GM10847 (cell line): ENCODE data around the gene ALDH1L1.

Source experiments
- POLR2A ChIP-seq: IDR thresholded peaks from 2 replicates; pipeline ENCODE4 v1.6.1; 2011; ENCODE audit not compliant: insufficient read length; ENCODE audit errors: extremely low read depth

ALDH1L1 gene

GRCh38 chr3:126202276-126202675 lies 21.9 kb upstream of the ALDH1L1 start:
- no peak for TF ChIP-seq POLR2A

DNA sequence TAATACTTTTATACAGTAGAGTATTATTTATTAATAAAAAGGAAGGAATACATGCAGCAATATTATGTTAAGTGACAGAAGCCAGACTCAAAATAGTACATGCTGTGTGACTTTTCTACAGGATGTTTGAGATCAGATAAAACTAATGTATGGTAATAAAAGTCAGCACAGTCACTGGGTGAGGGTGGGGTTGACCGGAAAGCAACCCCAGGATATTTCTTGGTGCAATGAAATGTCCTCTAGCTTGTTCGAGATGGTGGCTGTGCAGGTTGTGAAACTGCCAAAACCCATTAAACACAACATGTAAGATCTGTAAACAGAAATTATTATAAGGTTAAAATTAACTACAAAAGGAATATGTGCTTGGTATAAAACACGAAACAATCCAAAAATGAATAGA lies 20.8 kb upstream of the ALDH1L1 start:
- TF ChIP-seq POLR2A, result no peak

DNA sequence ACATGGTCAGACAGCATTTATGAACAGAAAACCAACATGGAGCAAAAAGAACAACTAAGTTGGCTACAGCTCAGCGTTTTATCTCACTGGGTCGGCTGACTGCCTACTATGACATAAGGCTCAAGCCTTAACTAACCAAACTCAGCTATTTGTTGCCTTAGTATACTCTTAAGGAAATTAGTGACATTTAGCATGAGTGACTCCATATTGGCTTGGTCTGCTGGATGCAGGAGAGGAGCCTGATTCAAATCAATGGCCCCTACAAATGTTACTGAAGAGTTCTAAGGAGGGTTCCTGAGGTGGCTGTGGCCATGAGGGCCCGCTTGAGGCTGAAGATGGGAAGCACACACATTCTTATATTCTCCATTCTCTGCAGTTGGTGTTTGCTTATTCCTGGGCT lies 20.1 kb upstream of the ALDH1L1 start:
- no peak for TF ChIP-seq POLR2A

DNA sequence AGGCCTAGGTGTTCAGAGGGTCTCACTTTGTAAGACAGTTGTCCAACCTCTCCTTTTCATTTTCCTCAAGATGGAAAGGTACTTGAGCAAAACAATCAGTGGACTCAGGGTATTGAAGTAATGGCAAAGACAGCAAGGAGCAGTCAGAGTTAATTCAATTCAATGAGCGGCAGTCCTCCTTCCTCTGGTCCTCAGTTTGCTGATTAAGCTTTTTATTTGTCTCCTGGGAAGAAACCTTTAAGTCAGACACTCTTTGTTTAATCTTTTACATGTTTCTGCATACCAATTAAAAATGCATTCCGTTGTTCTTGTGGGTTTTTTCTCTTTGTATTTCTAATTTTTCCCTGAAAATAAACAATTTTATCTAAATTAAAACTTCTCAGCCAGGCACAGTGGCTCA lies 18.9 kb upstream of the ALDH1L1 start:
- no peak for TF ChIP-seq POLR2A

- no peak for TF ChIP-seq POLR2A
These were observed 17.6 kb upstream of the ALDH1L1 start for GRCh38 chr3:126197854-126198584.

DNA sequence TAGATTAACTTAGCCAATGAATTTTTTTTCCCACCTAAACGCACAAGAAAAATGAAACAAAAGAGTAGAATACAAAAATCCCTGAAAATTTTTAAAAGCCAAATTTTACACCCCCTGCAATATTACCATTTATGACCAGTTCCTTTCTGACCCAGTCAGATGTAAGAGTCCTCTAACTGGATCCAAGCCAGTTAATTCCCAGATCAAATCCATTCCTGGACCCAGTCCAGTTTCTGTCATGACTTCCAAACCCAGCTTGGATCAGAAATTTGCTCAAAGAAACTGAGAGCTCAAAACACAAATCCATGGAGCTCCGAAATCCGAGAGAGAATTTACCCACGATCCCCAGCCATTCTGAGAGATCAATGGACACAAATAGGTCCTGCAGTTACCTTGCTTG lies 17.0 kb upstream of the ALDH1L1 start:
- TF ChIP-seq POLR2A, result no peak

DNA sequence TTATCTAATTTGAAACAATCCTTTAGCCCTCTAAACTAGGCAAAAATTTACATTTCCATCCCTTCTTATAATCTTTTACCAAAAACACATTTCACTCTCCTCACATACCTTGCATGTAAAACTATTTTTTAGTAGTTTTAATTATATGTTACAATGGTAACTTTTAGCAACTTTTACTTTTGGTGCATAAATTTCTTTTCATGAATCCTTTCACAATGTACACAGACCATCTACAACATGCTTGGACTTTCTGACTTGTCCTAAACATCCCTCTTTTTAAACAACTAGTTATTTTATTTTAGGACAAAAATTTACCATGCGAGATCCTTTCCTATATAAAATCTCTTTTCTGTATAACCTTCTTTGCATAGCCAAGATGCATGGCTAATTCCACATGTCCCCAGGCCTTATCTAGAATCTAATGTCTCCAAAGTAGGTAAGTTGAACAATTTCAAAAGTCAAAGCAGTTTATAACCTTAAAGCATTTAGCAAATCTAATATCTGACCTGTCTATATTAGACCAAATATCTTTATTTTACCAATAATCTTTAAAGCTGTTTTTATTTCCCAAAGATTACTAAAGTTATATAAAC lies 14.4 kb upstream of the ALDH1L1 start:
- TF ChIP-seq POLR2A, result no peak

GRCh38 chr3:126191246-126191645 lies 10.9 kb upstream of the ALDH1L1 start:
- TF ChIP-seq POLR2A, result no peak

GRCh38 chr3:126187920-126188319 lies 7.5 kb upstream of the ALDH1L1 start:
- no peak for TF ChIP-seq POLR2A

- no peak for TF ChIP-seq POLR2A
These were observed 6.4 kb upstream of the ALDH1L1 start for GRCh38 chr3:126186749-126187148.

GRCh38 chr3:126186271-126186670 lies 5.9 kb upstream of the ALDH1L1 start:
- no peak for TF ChIP-seq POLR2A

GRCh38 chr3:126184465-126185000 lies 4.1 kb upstream of the ALDH1L1 start:
- no peak for TF ChIP-seq POLR2A

DNA sequence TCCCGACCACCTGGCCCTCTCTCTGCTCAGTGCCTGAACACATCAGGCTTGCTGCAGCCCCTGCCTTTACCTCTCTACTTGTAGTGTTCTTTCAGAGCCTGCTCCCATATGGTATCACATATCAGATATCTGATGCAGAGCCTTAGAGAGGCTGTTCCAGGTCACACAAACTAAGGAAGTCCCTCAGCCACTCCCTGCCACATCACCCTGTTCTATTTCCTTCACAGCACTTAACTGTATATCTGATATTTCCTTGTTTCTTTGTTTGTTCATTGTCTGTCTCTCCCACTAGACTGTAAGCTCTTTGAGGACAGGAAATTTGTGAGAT lies 976 bp upstream of the ALDH1L1 start:
- TF ChIP-seq POLR2A, result no peak

- TF ChIP-seq POLR2A, result no peak
These were observed 435 bp downstream of the ALDH1L1 start for GRCh38 chr3:126179825-126180476.

- TF ChIP-seq POLR2A, result no peak
These were observed 10.2 kb downstream of the ALDH1L1 start for GRCh38 chr3:126170073-126170777.

- no peak for TF ChIP-seq POLR2A
These were observed 12.8 kb downstream of the ALDH1L1 start for GRCh38 chr3:126167566-126167965.
